ENCODE results near the gene SHOC1. TPM values are rescaled to one million over a fixed set of nuclear protein-coding genes. Genes with fewer than 3 reads are reported as not detected.

SHOC1 gene
- total RNA-seq, 4 donors from 2014 or later = not detected

DNA sequence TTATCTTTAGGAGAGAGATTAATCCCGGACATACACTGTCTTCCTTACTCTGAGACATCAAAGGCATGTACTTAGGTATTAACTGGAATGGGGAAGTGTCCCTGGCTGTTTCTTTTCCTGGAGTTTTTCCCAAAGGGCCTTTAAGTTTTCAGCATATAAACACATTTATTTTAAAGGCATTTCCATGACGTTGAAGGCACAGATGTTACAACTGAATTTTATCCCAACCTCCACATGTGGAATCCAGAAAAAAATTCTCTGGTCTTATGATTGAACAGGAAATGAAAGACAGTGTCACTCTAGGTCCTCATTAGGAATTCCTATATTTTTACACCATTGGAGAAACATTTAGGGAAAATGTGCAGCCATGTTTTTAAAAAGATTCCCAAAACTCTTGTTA is 41.6 kb upstream of the SHOC1 start:
- TF ChIP-seq, protein P1, sequence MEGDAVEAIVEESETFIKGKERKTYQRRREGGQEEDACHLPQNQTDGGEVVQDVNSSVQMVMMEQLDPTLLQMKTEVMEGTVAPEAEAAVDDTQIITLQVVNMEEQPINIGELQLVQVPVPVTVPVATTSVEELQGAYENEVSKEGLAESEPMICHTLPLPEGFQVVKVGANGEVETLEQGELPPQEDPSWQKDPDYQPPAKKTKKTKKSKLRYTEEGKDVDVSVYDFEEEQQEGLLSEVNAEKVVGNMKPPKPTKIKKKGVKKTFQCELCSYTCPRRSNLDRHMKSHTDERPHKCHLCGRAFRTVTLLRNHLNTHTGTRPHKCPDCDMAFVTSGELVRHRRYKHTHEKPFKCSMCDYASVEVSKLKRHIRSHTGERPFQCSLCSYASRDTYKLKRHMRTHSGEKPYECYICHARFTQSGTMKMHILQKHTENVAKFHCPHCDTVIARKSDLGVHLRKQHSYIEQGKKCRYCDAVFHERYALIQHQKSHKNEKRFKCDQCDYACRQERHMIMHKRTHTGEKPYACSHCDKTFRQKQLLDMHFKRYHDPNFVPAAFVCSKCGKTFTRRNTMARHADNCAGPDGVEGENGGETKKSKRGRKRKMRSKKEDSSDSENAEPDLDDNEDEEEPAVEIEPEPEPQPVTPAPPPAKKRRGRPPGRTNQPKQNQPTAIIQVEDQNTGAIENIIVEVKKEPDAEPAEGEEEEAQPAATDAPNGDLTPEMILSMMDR (IDR thresholded peaks at IDR 0.05) = no peak
- DNase-seq (ENCODE audit: low spot score) (no peak), ATAC-seq (ENCODE audit: low FRiP score) (no peak)

DNA sequence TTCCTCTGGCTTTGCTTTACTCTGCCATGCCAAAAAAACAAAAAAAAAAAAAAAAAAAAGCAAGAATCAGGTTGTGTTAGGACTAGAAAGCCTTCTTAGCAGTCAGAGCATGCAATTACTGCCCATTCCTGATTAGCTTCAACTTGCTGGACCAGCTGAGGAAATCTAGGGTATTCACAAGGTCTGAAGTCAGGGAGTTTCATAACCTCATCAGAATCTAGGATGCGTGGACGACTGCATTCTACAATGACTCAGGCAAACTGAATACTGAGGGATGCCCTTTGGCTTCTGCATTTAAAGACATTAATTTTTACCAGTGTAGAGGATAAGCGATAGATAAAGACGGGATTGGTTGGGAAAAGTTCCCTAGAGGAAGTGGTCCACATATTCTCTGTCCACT is 39.2 kb upstream of the SHOC1 start:
- TF ChIP-seq, protein P1 (IDR thresholded peaks at IDR 0.05) = no peak
- DNase-seq (ENCODE audit: low spot score) (no peak), ATAC-seq (ENCODE audit: low FRiP score) (peak; percentile 92)

DNA sequence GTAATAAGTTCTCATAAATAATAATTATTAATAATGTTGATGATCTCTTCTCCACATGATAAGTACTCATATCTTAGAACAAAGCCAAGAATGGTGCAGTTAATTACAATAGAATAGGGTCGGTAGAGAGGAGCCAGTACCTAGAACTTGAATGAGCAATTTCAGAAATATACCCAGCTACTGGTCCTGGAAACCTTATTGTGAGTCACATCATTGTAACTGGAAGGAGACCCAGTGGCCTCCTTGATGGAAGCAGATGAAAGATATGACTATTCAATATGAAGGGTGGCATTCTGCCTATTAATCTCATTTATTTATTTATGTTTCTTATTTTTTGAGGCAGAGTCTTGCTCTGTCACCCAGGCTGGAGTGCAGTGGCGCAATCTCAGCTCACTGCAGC is 37.7 kb upstream of the SHOC1 start:
- ATAC-seq (ENCODE audit: low FRiP score) (no peak), DNase-seq (ENCODE audit: low spot score) (no peak)
- TF ChIP-seq, protein P1 (IDR thresholded peaks at IDR 0.05) = no peak

DNA sequence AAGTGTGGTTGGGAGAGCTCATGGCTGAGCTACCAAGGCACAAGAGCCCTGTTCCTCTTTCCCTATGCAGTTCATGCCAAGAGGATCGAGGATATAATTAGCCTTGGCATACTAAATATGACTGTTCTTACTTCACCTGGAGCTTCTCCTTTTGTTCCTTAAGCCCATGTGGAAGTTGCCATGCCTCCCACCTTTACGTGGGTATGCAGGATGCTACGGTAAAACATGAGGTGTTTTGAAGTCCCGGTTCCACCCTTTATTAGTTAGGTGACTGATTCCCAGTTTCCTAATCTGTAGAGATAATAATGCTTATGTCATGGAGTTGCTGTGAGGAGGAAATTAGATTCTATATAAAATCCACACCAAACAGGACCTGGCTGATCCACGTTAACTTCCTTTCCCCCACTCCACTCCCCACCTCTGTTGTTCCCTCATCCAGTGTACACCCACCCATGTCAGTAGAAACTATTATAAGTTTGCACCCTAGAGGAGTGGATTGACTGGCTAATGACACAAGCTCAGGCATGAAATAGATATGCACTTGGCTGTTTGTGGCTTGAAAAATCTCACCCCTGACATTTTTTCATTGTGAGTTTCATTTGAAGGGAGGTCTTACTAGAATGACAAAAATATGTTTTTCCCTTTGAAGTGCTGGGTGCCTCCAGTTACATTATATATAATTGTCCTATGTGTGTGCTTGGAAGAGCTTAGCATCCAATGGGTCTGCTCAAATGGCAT is 36.8 kb upstream of the SHOC1 start:
- TF ChIP-seq, protein P1 (IDR thresholded peaks at IDR 0.05) = no peak
- no peak for DNase-seq (ENCODE audit: low spot score)
- ATAC-seq (ENCODE audit: low FRiP score) = no peak

DNA sequence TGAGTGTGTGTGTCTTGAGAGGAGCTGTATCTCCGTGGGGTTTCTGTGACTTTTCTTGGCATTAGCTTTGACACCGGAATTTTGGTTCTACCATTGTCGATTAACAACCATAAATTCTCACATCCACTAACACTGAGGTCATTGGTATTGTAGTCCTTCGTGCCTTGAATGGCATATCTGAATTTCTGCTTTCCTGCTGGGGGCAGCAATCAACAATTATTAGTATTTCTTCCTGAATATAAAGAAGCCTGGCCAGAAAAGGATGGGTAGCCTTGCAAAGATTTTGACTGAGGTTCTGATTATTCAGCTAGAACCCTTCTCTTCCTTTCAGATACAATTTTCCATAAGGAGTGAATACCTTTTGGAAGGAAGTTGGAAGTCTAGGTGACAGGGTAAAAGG is 33.5 kb upstream of the SHOC1 start:
- ATAC-seq (ENCODE audit: low FRiP score) = no peak
- no peak for DNase-seq (ENCODE audit: low spot score)
- TF ChIP-seq, protein P1 (IDR thresholded peaks at IDR 0.05) = no peak

DNA sequence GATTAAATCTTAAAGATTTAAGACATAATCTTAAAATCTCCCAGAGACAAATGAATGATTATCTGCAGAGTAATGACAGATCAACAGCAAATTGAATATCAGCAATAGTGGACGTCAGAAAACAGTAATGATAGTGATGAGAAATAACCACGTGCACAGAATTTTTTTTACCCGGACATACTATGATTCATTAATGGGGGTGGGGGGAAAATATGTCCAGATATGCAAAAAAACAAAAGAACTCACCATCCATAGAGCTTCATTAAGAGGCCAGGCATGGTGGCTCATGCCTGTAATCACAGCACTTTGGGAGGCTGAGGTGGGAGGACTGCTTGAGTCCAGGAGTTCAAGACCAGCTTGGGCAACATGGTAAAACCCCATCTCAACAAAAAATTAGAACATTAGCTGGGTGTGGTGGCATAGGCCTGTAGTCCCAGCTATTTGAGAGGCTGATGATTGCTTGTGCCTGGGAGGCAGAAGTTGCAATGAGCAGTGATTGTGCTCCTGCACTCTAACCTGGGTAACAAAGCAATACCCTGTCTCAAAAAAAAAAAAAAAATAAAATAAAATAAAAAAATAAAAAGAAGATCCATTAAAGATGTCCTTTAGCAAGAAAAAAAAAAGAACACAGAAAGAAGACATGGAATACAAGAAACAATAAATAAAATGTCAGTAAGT is 30.9 kb upstream of the SHOC1 start:
- ATAC-seq (ENCODE audit: low FRiP score) (peak; percentile 58), DNase-seq (ENCODE audit: low spot score) (no peak)
- TF ChIP-seq, protein P1 (IDR thresholded peaks at IDR 0.05) = no peak

All from omental fat pad (tissue), 4 donors.